A673 (cell line): ENCODE measurements around the gene DHRS4L2. TPM values are rescaled to one million over a fixed set of nuclear protein-coding genes. Genes with fewer than 3 reads are reported as not detected.
A peak's percentile ranks its signal among the peaks of the same experiment; 100 is the strongest.

Experiments
- BruUV-seq: library from RNA; stranded (reverse); fragments of 400-500 nt; replicated peaks from 2 replicates; lab custom pipeline; 2021; lab: Mats Ljungman, UMichigan
- CTCF ChIA-PET: fragments of 300-600 bp; sonication (Branson Sonifier 250); formaldehyde crosslinking; loops from one replicate; lab custom pipeline; 2022; ENCODE audit warnings: antibody characterized with exemption; lab: Charles Lee
- POLR2A ChIA-PET: fragments of 300-600 bp; sonication (Branson Sonifier 250); formaldehyde crosslinking; loops from one replicate; lab custom pipeline; 2022; ENCODE audit warnings: antibody characterized with exemption; ENCODE audit not compliant: low non-redundant PET; lab: Charles Lee
- DNase-seq: peaks from one replicate; pipeline ENCODE4 v3.0.0-alpha.2; 2015; ENCODE audit warnings: low spot score
- H3K27ac ChIP-seq: fragments of 200-600 bp; sonication (generic); 2 replicates; pipeline ENCODE4 v1.5.1; 2016; ENCODE audit warnings: mixed run types, low read depth, mild to moderate bottlenecking, mixed read lengths, antibody characterized with exemption, low read length; ENCODE audit not compliant: poor library complexity, severe bottlenecking
- H3K27me3 ChIP-seq: fragments of 200-600 bp; sonication (generic); replicated peaks from 2 replicates; pipeline ENCODE4 v1.6.1; 2017; ENCODE audit warnings: mixed run types, low read depth, mild to moderate bottlenecking, mixed read lengths, antibody characterized with exemption, low read length; ENCODE audit not compliant: insufficient read depth, poor library complexity
- H3K36me3 ChIP-seq: fragments of 200-600 bp; sonication (generic); 2 replicates; pipeline ENCODE4 v1.6.1; 2016; ENCODE audit warnings: mixed run types, mild to moderate bottlenecking, mixed read lengths, antibody characterized with exemption, low read length; ENCODE audit not compliant: insufficient read depth, poor library complexity, severe bottlenecking
- H3K4me1 ChIP-seq: fragments of 200-600 bp; sonication (generic); 2 replicates; pipeline ENCODE4 v1.6.1; 2017; ENCODE audit warnings: mixed run types, mild to moderate bottlenecking, mixed read lengths, antibody characterized with exemption, low read length; ENCODE audit not compliant: insufficient read depth, poor library complexity, severe bottlenecking
- H3K4me3 ChIP-seq: fragments of 200-600 bp; sonication (generic); 2 replicates; pipeline ENCODE4 v1.5.1; 2016; ENCODE audit warnings: low read depth, mixed run types, mild to moderate bottlenecking, mixed read lengths, low read length; ENCODE audit not compliant: poor library complexity, severe bottlenecking
- H3K9me3 ChIP-seq: fragments of 200-600 bp; sonication (generic); 2 replicates; pipeline ENCODE4 v1.6.1; 2016; ENCODE audit warnings: mixed run types, low read depth, mild to moderate bottlenecking, mixed read lengths, antibody characterized with exemption, low read length; ENCODE audit not compliant: poor library complexity, severe bottlenecking
- CTCF ChIP-seq: fragments of 300-800, 200-600 bp; sonication (generic); conservative IDR thresholded peaks from 2 replicates; pipeline ENCODE4 v1.5.1; 2017; ENCODE audit warnings: low read depth, mild to moderate bottlenecking, antibody characterized with exemption, low read length, moderate library complexity, mixed read lengths
- EZH2 ChIP-seq: fragments of 200-600 bp; sonication (generic); IDR thresholded peaks from 2 replicates; pipeline ENCODE4 v1.6.1; 2017; ENCODE audit warnings: borderline replicate concordance, low read depth, mild to moderate bottlenecking, mixed read lengths, antibody characterized with exemption, low read length; ENCODE audit not compliant: poor library complexity, severe bottlenecking
- intact Hi-C: fragments of 100-400 bp; cut with micrococcal nuclease; formaldehyde crosslinking; loops from one replicate; pipeline ENCODE4 v1.10.0; 2022; ENCODE audit not compliant: unreplicated experiment
- total RNA-seq: library from RNA; stranded (reverse); gene quantifications from 2 replicates; pipeline ENCODE4 v1.2.3, GENCODE V29; 2021

The DHRS4L2 gene
- total RNA-seq, 1 experiment from 2014 or later = 9.3 TPM

GRCh38 chr14:24051789-24052655, 63.3 kb downstream of the DHRS4L2 start, which contains the start of gene CARMIL3:
TSS of gene CARMIL3 (plus strand) at chr14:24052009. CDS start at chr14:24052154, 145 bp downstream.
- Histone ChIP-seq H3K9me3 (no peaks in the 10 kb centered on the region), H3K4me1 (peaks cover 5% of the 10 kb centered on the region), H3K4me3 (peak within 1 kb of the TSS; percentile 65), H3K27me3 (peaks cover 11% of the 10 kb centered on the region), H3K36me3 (no peaks in the 10 kb centered on the region), H3K27ac (peak within 1 kb of the TSS; percentile 69)
- TF ChIP-seq CTCF (no peak), EZH2 (no peak)
- no TSS peak for BruUV-seq
- intact Hi-C loops = no loop called here
- peak; percentile 68 for DNase-seq
- POLR2A ChIA-PET = interaction anchor here (0.6 kb wide), 1 partner anchor 1061 kb away, joined by 3 read pairs; no protein-coding TSS in a partner anchor
- CTCF ChIA-PET = no interaction called here

- Histone ChIP-seq H3K9me3 (no peaks in the 10 kb centered on the region), H3K4me3 (peak overlapping the region; percentile 65), H3K36me3 (no peaks in the 10 kb centered on the region), H3K27ac (no peak overlapping the region), H3K27me3 (peaks cover 11% of the 10 kb centered on the region), H3K4me1 (peaks cover 5% of the 10 kb centered on the region)
- ChIA-PET CTCF (no interaction called here), POLR2A (no interaction called here)
- BruUV-seq = no TSS peak
- intact Hi-C loops = no loop called here
- TF ChIP-seq CTCF (no peak), EZH2 (no peak)
- DNase-seq = no peak
Observed at GRCh38 chr14:24052656-24053547, 64.2 kb downstream of the DHRS4L2 start.

- BruUV-seq = no TSS peak
- POLR2A ChIA-PET = no interaction called here
- Histone ChIP-seq H3K4me3 (no peak overlapping the region), H3K27ac (no peak overlapping the region), H3K9me3 (no peaks in the 10 kb centered on the region), H3K4me1 (peaks cover 5% of the 10 kb centered on the region), H3K27me3 (peaks cover 11% of the 10 kb centered on the region), H3K36me3 (no peaks in the 10 kb centered on the region)
- no peak for DNase-seq
- intact Hi-C loops = no loop called here
- TF ChIP-seq CTCF (no peak), EZH2 (no peak)
- CTCF ChIA-PET = no interaction called here
Observed at GRCh38 chr14:24053548-24054323, 65.0 kb downstream of the DHRS4L2 start.
